HCT116 (cell line): ENCODE measurements around the gene FAM9B. TPM values are rescaled to one million over a fixed set of nuclear protein-coding genes. Genes with fewer than 3 reads are reported as not detected.

Experiments
- ATAC-seq: fragments of 200-7000 bp; cut with Tn5 transposase; 2 replicates; pipeline ENCODE4 v1.9.1; 2020; ENCODE audit warnings: mild to moderate bottlenecking, moderate library complexity
- BruUV-seq: library from RNA; stranded (reverse); fragments of 400-500 nt; replicated peaks from 2 replicates; lab custom pipeline; 2021; lab: Mats Ljungman, UMichigan
- CTCF ChIA-PET: fragments of 300-600 bp; sonication (Branson Sonifier 250); formaldehyde crosslinking; loops from one replicate; lab custom pipeline; 2021; ENCODE audit warnings: antibody characterized with exemption; lab: Charles Lee
- POLR2A ChIA-PET: fragments of 300-600, 350-600 bp; sonication (Branson Sonifier 250); formaldehyde crosslinking; loops from one replicate; lab custom pipeline; 2021; ENCODE audit warnings: antibody characterized with exemption; lab: Charles Lee
- RAD21 ChIA-PET, 2 experiments: fragments of 300-600 bp; sonication (Branson Sonifier 250); formaldehyde crosslinking; loops; one replicate each; lab custom pipeline; 2023; ENCODE audit warnings: low total read pairs in 2 of 2; ENCODE audit not compliant: uncharacterized antibody in 2 of 2, unreplicated experiment in 2 of 2, low non-redundant PET in 1 of 2; lab: Charles Lee
- DNase-seq: peaks from one replicate; pipeline ENCODE4 v3.0.0-alpha.2; 2010; ENCODE audit warnings: low read depth, low spot score
- H2AFZ ChIP-seq: fragments of 200-600 bp; shearing (Covaris generic), sonication (generic); 2 replicates; pipeline ENCODE4 v1.6.1; 2017; ENCODE audit warnings: low read depth, mixed run types, mixed read lengths, antibody characterized with exemption, low read length; ENCODE audit not compliant: poor library complexity, severe bottlenecking
- H3K27ac ChIP-seq: 2 replicates; pipeline ENCODE4 v1.5.1; 2012; ENCODE audit warnings: low read depth, low read length
- H3K27me3 ChIP-seq: fragments of 200-600 bp; sonication (generic); 2 replicates; pipeline ENCODE4 v1.6.1; 2016; ENCODE audit warnings: mixed run types, low read length, mixed read lengths; ENCODE audit not compliant: insufficient read depth
- H3K36me3 ChIP-seq, 2 experiments: fragments of 200-500 bp in 1 of 2; fragments of 200-600 bp in 1 of 2; sonication (Bioruptor generic) in 1 of 2; sonication (generic) in 1 of 2; 2 replicates each; pipeline versions ENCODE4 v1.5.1 to v1.6.1; 2014 to 2016; ENCODE audit warnings: low read length in 2 of 2, inconsistent platforms in 1 of 2, mixed read lengths in 1 of 2, mixed run types in 1 of 2; ENCODE audit not compliant: insufficient read depth in 2 of 2, control insufficient read depth in 1 of 2
- H3K4me1 ChIP-seq, 2 experiments: fragments of 200-600 bp in 1 of 2; sonication (generic) in 1 of 2; 2 replicates each; pipeline versions ENCODE4 v1.5.1 to v1.6.1; 2012 to 2017; ENCODE audit warnings: low read length in 2 of 2, inconsistent platforms in 1 of 2, mild to moderate bottlenecking in 1 of 2, mixed read lengths in 1 of 2, mixed run types in 1 of 2, moderate library complexity in 1 of 2; ENCODE audit not compliant: insufficient read depth in 2 of 2, control insufficient read depth in 1 of 2
- H3K4me2 ChIP-seq: fragments of 200-600 bp; sonication (generic); 2 replicates; pipeline ENCODE4 v1.6.1; 2017; ENCODE audit warnings: mixed run types, low read length, mixed read lengths
- H3K4me3 ChIP-seq, 2 experiments: fragments of 200-600 bp in 1 of 2; sonication (generic) in 1 of 2; replicated peaks in 1 of 2; 2 replicates each; pipeline ENCODE4 v1.5.1; 2011 to 2016; ENCODE audit warnings: low read length in 2 of 2, control low read depth in 1 of 2, low read depth in 1 of 2, mild to moderate bottlenecking in 1 of 2, mixed read lengths in 1 of 2, mixed run types in 1 of 2
- H3K79me2 ChIP-seq: fragments of 200-600 bp; sonication (generic); 2 replicates; pipeline ENCODE4 v1.6.1; 2017; ENCODE audit warnings: mild to moderate bottlenecking, mixed run types, low read length, moderate library complexity, mixed read lengths; ENCODE audit not compliant: insufficient read depth
- H3K9ac ChIP-seq: fragments of 200-600 bp; sonication (generic); 2 replicates; pipeline ENCODE4 v1.6.1; 2016; ENCODE audit warnings: low read length, mixed read lengths
- H3K9me2 ChIP-seq: fragments of 200-600 bp; sonication (generic), shearing (Covaris generic); 2 replicates; pipeline ENCODE4 v1.6.1; 2017; ENCODE audit warnings: mixed run types, mild to moderate bottlenecking, moderate library complexity; ENCODE audit not compliant: insufficient read depth
- H3K9me3 ChIP-seq, 2 experiments: fragments of 200-500 bp in 1 of 2; fragments of 200-600 bp in 1 of 2; sonication (Bioruptor generic) in 1 of 2; sonication (generic) in 1 of 2; 2 replicates each; pipeline ENCODE4 v1.6.1; 2014 to 2017; ENCODE audit warnings: low read length in 2 of 2, mixed read lengths in 2 of 2, inconsistent platforms in 1 of 2, low read depth in 1 of 2, mild to moderate bottlenecking in 1 of 2, mixed run types in 1 of 2, moderate library complexity in 1 of 2; ENCODE audit not compliant: control insufficient read depth in 1 of 2, insufficient read depth in 1 of 2
- H4K20me1 ChIP-seq: fragments of 200-600 bp; sonication (generic), shearing (Covaris generic); 2 replicates; pipeline ENCODE4 v1.6.1; 2017; ENCODE audit warnings: mixed run types, mild to moderate bottlenecking, moderate library complexity; ENCODE audit not compliant: insufficient read depth
- CEBPB ChIP-seq: IDR thresholded peaks from 2 replicates; pipeline ENCODE4 v1.6.1; 2012; ENCODE audit warnings: low read depth
- EGR1 ChIP-seq: IDR thresholded peaks from 2 replicates; pipeline ENCODE4 v1.6.1; 2012; ENCODE audit warnings: low read depth
- EZH2 ChIP-seq: fragments of 200-600 bp; sonication (generic); IDR thresholded peaks from 2 replicates; pipeline ENCODE4 v1.6.1; 2017; ENCODE audit warnings: antibody characterized with exemption, mixed run types
- EZH2phosphoT487 ChIP-seq: fragments of 200-600 bp; IDR thresholded peaks from 2 replicates; pipeline ENCODE4 v1.6.1; 2018; ENCODE audit warnings: antibody characterized with exemption, borderline replicate concordance
- JUND ChIP-seq: IDR thresholded peaks from 2 replicates; pipeline ENCODE4 v1.6.1; 2012
- POLR2AphosphoS5 ChIP-seq: IDR thresholded peaks from 2 replicates; pipeline ENCODE4 v1.6.1; 2011; ENCODE audit warnings: mild to moderate bottlenecking, low read depth, low read length, moderate library complexity
- RAD21 ChIP-seq: IDR thresholded peaks from 2 replicates; pipeline ENCODE4 v1.6.1; 2012; ENCODE audit warnings: low read depth, mild to moderate bottlenecking
- SIN3A ChIP-seq: IDR thresholded peaks from 2 replicates; pipeline ENCODE4 v1.6.1; 2012; ENCODE audit warnings: low read depth
- TCF7L2 ChIP-seq: IDR thresholded peaks from 2 replicates; pipeline ENCODE4 v1.7.0; 2011; ENCODE audit warnings: borderline replicate concordance, inconsistent platforms; ENCODE audit not compliant: insufficient read depth, insufficient read length; ENCODE audit errors: extremely low read depth
- ZFX ChIP-seq: fragments of 450-650 bp; IDR thresholded peaks from 2 replicates; pipeline ENCODE4 v1.6.1; 2017
- intact Hi-C: fragments of 100-400 bp; cut with micrococcal nuclease; formaldehyde crosslinking; loops from 2 replicates; pipeline ENCODE4 v1.10.0; 2022
- total RNA-seq: library from RNA; stranded (reverse); gene quantifications from one replicate; pipeline ENCODE4 v1.2.1, GENCODE V29; 2021; ENCODE audit not compliant: unreplicated experiment
- TF ChIP-seq, protein P1 (sequence below): IDR thresholded peaks from 2 replicates; pipeline ENCODE4 v1.6.1; 2012
- TF ChIP-seq, protein P2 (sequence below): IDR thresholded peaks from 2 replicates; pipeline ENCODE4 v1.6.1; 2011; ENCODE audit warnings: mild to moderate bottlenecking, low read length, moderate library complexity; ENCODE audit not compliant: insufficient replicate concordance; ENCODE audit errors: extremely low read depth
- TF ChIP-seq, protein P3 (sequence below), 3 experiments: fragments of 200-600 bp in 1 of 3; sonication (generic) in 1 of 3; IDR thresholded peaks in 2 of 3; conservative IDR thresholded peaks in 1 of 3; 2 replicates each; pipeline ENCODE4 v1.5.1; 2012 to 2017; ENCODE audit warnings: low read depth in 2 of 3, low read length in 2 of 3, antibody characterized with exemption in 1 of 3, borderline replicate concordance in 1 of 3, control low read depth in 1 of 3, mild to moderate bottlenecking in 1 of 3, mixed read lengths in 1 of 3, mixed run types in 1 of 3, moderate library complexity in 1 of 3; ENCODE audit not compliant: insufficient read depth in 1 of 3
- TF ChIP-seq, protein P4 (sequence below): IDR thresholded peaks from 2 replicates; pipeline ENCODE4 v1.6.1; 2012

FAM9B gene
- total RNA-seq, 1 experiment from 2014 or later, result not detected

DNA sequence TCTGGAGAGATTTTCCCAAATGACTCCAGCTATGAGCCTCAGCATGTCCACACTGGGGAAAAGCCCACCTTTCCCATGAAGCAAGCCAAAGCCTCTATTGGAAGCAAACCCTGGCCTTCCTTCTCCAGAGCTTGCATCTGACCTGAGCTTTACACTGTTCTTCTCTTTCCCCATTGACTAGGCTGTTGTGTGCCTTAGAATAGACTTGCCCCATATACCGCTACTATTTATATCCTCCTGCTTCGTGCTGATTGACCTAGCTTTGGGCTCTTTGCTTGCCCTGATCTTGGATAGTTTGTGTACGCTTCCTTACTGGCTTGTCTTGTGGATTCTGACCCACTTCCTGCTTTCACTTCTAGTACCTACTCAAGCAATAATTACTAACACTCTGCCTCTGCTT, 30.9 kb downstream of the FAM9B start:
- H3K27ac ChIP-seq, result no peak overlapping the region
- no peak for TF ChIP-seq EZH2phosphoT487
- TF ChIP-seq SIN3A, result no peak
- TF ChIP-seq RAD21, result no peak
- no peak for TF ChIP-seq CEBPB
- no peak for TF ChIP-seq EGR1
- TF ChIP-seq TCF7L2, result no peak
- TF ChIP-seq ZFX, result no peak
- TF ChIP-seq, protein P1, sequence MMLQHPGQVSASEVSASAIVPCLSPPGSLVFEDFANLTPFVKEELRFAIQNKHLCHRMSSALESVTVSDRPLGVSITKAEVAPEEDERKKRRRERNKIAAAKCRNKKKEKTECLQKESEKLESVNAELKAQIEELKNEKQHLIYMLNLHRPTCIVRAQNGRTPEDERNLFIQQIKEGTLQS, result no peak
- H2AFZ ChIP-seq, result no peak overlapping the region
- ATAC-seq (no peak), DNase-seq (no peak)
- H3K9ac ChIP-seq, result no peak overlapping the region
- ChIA-PET RAD21 (no interaction called here), POLR2A (no interaction called here), CTCF (no interaction called here)
- H3K4me1 ChIP-seq, result no peaks in the 10 kb centered on the region
- H4K20me1 ChIP-seq, result no peaks in the 10 kb centered on the region
- H3K79me2 ChIP-seq, result no peaks in the 10 kb centered on the region
- no peak overlapping the region for H3K4me2 ChIP-seq
- intact Hi-C loops, result no loop called here
- H3K9me3 ChIP-seq, result no peaks in the 10 kb centered on the region
- no peaks in the 10 kb centered on the region for H3K9me2 ChIP-seq
- no TSS peak for BruUV-seq
- no peaks in the 10 kb centered on the region for H3K27me3 ChIP-seq
- no peaks in the 10 kb centered on the region for H3K36me3 ChIP-seq
- no peak overlapping the region for H3K4me3 ChIP-seq

DNA sequence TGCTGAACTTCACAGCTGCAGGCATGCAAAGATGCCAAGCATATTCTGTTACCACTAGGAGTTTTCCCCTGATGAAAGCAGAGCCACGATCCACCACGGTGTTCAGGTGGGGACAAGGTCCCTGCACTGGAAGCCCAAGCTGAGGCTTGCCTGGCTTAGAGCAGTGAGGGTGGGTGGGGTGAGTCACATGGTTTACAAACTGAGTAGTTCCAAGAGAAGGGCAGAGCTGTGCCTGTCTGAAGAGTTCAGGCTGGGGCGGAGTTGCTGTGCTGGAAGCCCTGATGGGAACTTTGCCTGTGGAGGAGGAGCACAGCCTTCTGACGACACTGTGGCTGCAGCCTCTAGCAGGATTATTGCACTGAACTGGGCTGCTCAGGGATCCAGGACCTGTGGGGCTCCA, 45.5 kb downstream of the FAM9B start:
- no peak overlapping the region for H3K4me2 ChIP-seq
- POLR2A ChIA-PET, result no interaction called here
- no peak for ATAC-seq
- H3K9me3 ChIP-seq, result no peaks in the 10 kb centered on the region
- RAD21 ChIA-PET, result no interaction called here
- intact Hi-C loops, result no loop called here
- BruUV-seq, result no TSS peak
- no peaks in the 10 kb centered on the region for H3K79me2 ChIP-seq
- H3K9me2 ChIP-seq, result no peaks in the 10 kb centered on the region
- H3K27me3 ChIP-seq, result no peaks in the 10 kb centered on the region
- no peak overlapping the region for H3K4me3 ChIP-seq
- no peaks in the 10 kb centered on the region for H3K36me3 ChIP-seq
- H2AFZ ChIP-seq, result no peak overlapping the region
- no peak overlapping the region for H3K27ac ChIP-seq
- H3K4me1 ChIP-seq, result no peaks in the 10 kb centered on the region
- H4K20me1 ChIP-seq, result no peaks in the 10 kb centered on the region
- TF ChIP-seq EZH2phosphoT487, result no peak
- no peak for TF ChIP-seq JUND
- TF ChIP-seq RAD21, result no peak
- TF ChIP-seq, protein P2, sequence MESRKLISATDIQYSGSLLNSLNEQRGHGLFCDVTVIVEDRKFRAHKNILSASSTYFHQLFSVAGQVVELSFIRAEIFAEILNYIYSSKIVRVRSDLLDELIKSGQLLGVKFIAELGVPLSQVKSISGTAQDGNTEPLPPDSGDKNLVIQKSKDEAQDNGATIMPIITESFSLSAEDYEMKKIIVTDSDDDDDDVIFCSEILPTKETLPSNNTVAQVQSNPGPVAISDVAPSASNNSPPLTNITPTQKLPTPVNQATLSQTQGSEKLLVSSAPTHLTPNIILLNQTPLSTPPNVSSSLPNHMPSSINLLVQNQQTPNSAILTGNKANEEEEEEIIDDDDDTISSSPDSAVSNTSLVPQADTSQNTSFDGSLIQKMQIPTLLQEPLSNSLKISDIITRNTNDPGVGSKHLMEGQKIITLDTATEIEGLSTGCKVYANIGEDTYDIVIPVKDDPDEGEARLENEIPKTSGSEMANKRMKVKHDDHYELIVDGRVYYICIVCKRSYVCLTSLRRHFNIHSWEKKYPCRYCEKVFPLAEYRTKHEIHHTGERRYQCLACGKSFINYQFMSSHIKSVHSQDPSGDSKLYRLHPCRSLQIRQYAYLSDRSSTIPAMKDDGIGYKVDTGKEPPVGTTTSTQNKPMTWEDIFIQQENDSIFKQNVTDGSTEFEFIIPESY, result no peak
- TF ChIP-seq EZH2, result no peak
- TF ChIP-seq, protein P1, result no peak
- no peak for TF ChIP-seq POLR2AphosphoS5
- no peak for TF ChIP-seq CEBPB
- TF ChIP-seq, protein P3, sequence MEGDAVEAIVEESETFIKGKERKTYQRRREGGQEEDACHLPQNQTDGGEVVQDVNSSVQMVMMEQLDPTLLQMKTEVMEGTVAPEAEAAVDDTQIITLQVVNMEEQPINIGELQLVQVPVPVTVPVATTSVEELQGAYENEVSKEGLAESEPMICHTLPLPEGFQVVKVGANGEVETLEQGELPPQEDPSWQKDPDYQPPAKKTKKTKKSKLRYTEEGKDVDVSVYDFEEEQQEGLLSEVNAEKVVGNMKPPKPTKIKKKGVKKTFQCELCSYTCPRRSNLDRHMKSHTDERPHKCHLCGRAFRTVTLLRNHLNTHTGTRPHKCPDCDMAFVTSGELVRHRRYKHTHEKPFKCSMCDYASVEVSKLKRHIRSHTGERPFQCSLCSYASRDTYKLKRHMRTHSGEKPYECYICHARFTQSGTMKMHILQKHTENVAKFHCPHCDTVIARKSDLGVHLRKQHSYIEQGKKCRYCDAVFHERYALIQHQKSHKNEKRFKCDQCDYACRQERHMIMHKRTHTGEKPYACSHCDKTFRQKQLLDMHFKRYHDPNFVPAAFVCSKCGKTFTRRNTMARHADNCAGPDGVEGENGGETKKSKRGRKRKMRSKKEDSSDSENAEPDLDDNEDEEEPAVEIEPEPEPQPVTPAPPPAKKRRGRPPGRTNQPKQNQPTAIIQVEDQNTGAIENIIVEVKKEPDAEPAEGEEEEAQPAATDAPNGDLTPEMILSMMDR (IDR thresholded peaks at IDR 0.05 in 2 of 3, conservative IDR thresholded peaks at IDR 0.05 in 1 of 3; ENCODE audit: borderline replicate concordance in 1 of 3, insufficient read depth in 1 of 3, low read depth in 2 of 3, low read length in 2 of 3), result no peak
- TF ChIP-seq, protein P4, sequence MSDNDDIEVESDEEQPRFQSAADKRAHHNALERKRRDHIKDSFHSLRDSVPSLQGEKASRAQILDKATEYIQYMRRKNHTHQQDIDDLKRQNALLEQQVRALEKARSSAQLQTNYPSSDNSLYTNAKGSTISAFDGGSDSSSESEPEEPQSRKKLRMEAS, result no peak
- TF ChIP-seq, all 23 proteins: peak for 0
- no peak overlapping the region for H3K9ac ChIP-seq
- CTCF ChIA-PET, result no interaction called here
- DNase-seq, result no peak
